Panc1 (cell line): ENCODE data around the gene TBC1D22A.

ENCODE experiments used
- POLR2AphosphoS5 ChIP-seq: IDR thresholded peaks from 2 replicates; pipeline ENCODE4 v1.6.1; 2012; ENCODE audit warnings: mild to moderate bottlenecking, low read depth, low read length, moderate library complexity
- SIN3A ChIP-seq: IDR thresholded peaks from 2 replicates; pipeline ENCODE4 v1.6.1; 2012; ENCODE audit warnings: low read depth, mild to moderate bottlenecking, low read length, moderate library complexity, borderline replicate concordance; ENCODE audit not compliant: insufficient read depth
- TF ChIP-seq, protein P1 (sequence below): fragments of 450-650 bp; IDR thresholded peaks from 2 replicates; pipeline ENCODE4 v1.5.1; 2017; ENCODE audit warnings: mild to moderate bottlenecking
- TF ChIP-seq, protein P2 (sequence below), 2 experiments: IDR thresholded peaks; 2 replicates each; pipeline ENCODE4 v1.6.1; 2011 to 2012; ENCODE audit warnings: low read depth in 2 of 2, control low read depth in 1 of 2, low read length in 1 of 2, mild to moderate bottlenecking in 1 of 2, moderate library complexity in 1 of 2; ENCODE audit not compliant: insufficient read depth in 1 of 2

DNA sequence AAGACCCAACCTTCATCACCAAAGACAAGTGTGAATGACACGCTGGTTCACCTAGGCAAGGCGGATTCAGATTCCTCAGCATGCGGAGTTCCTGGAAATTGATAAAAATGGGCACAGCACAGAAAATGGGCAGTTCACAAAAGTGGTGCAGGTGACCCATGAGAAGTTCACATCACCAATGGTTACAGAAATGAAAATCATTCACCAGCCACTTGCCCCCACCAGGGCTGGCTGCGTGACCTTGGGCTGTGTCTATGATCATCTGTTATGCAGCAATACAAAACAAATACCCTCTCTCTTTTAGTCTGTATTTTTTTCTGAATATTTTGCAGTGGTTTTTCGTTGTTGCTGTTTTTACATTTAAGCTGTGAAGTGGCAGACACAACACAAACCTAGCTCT is 415.9 kb downstream of the TBC1D22A start:
- TF ChIP-seq, protein P1, sequence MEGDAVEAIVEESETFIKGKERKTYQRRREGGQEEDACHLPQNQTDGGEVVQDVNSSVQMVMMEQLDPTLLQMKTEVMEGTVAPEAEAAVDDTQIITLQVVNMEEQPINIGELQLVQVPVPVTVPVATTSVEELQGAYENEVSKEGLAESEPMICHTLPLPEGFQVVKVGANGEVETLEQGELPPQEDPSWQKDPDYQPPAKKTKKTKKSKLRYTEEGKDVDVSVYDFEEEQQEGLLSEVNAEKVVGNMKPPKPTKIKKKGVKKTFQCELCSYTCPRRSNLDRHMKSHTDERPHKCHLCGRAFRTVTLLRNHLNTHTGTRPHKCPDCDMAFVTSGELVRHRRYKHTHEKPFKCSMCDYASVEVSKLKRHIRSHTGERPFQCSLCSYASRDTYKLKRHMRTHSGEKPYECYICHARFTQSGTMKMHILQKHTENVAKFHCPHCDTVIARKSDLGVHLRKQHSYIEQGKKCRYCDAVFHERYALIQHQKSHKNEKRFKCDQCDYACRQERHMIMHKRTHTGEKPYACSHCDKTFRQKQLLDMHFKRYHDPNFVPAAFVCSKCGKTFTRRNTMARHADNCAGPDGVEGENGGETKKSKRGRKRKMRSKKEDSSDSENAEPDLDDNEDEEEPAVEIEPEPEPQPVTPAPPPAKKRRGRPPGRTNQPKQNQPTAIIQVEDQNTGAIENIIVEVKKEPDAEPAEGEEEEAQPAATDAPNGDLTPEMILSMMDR, result no peak
- TF ChIP-seq POLR2AphosphoS5 (no peak), SIN3A (no peak)
- TF ChIP-seq, protein P2, sequence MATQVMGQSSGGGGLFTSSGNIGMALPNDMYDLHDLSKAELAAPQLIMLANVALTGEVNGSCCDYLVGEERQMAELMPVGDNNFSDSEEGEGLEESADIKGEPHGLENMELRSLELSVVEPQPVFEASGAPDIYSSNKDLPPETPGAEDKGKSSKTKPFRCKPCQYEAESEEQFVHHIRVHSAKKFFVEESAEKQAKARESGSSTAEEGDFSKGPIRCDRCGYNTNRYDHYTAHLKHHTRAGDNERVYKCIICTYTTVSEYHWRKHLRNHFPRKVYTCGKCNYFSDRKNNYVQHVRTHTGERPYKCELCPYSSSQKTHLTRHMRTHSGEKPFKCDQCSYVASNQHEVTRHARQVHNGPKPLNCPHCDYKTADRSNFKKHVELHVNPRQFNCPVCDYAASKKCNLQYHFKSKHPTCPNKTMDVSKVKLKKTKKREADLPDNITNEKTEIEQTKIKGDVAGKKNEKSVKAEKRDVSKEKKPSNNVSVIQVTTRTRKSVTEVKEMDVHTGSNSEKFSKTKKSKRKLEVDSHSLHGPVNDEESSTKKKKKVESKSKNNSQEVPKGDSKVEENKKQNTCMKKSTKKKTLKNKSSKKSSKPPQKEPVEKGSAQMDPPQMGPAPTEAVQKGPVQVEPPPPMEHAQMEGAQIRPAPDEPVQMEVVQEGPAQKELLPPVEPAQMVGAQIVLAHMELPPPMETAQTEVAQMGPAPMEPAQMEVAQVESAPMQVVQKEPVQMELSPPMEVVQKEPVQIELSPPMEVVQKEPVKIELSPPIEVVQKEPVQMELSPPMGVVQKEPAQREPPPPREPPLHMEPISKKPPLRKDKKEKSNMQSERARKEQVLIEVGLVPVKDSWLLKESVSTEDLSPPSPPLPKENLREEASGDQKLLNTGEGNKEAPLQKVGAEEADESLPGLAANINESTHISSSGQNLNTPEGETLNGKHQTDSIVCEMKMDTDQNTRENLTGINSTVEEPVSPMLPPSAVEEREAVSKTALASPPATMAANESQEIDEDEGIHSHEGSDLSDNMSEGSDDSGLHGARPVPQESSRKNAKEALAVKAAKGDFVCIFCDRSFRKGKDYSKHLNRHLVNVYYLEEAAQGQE (IDR thresholded peaks at IDR 0.05; ENCODE audit: insufficient read depth in 1 of 2, low read depth in 2 of 2, low read length in 1 of 2), result no peak
